Stimulated activated CD8-positive, alpha-beta memory T cell treated with anti-CD3 and anti-CD28 coated beads, Interleukin-2, amount 100 ng/mL, for 48 hours (primary cell): ENCODE measurements around the gene CCER1.

Experiments
- DNase-seq, 2 donors: peaks; one replicate each; pipeline ENCODE4 v3.0.0-alpha.2; 2020; ENCODE audit warnings: low read depth in 2 of 2

The CCER1 gene

DNA sequence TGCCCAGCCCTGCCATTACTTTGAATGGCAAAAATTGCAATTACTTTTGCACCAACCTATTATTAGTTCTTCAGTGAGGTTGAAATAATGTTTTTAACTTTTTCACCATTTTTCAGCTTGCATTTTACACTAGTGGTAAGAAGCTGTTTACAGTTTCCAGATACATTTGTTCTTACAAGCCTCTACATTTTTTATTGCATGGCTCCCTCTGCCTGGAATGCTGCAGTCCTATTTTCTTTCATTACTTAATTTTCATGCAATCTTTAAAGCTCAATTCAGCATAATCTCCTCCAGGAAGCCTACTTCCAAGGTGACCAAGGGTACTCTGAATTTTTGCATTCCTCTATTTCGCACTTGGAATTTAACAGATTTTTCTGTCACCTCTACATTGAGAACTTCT, 33.4 kb downstream of the CCER1 start:
- DNase-seq: no peak

DNA sequence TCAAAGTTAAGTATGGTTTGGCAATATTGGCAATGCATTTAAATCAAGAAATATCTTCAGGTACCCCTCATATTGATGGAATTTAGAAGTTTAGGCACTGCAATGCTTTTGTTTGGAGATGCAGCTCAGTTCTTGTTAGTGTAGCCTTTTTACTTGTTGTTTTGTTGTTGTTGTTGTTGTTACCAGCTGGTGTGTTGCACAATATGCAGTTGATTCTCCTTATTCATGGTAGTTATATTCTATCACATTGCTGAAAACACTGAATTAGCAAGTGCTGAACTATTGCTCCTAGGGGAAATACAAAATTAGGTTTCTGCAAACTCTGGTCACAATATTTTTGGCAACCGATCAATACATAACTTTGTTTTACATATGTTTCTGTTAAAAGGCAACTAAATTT, 34.8 kb downstream of the CCER1 start:
- DNase-seq: no peak

DNA sequence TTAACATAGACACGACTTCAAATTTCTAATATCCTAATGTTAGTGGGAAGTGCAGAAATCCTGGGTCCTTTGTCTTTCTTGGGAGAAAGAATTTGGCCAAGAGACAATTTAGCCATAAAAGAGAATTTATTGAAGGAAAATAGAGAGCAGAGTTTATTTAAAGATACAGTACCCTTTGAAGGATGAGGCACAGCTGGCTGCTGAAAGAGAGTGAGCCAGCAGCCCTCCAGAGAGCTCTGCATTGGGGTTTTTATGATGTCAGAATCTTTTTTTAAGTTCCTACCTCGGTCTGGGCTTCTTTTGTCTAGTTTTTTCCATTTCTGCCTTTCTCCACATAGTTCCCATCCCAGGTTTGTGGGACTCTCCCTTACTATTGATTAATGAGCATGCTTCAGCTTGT, 37.5 kb downstream of the CCER1 start:
- no peak for DNase-seq

DNA sequence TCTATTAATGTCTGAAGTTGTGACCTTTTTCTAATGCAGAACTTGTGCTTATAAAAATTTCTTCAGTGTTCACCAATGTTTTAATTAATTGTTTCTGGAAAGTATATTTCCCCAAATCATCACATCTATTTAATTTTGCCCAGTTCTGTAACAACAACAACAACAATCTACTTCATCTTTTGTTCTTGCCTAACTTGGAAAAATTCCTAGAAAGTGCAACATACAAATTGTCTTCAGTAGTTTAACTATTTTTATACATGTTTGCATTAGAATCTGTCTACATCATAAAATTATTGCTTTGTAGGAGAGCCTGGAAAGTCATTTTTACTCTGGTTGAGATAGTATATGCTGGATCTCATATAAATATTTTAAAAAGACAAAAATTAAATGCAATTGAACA, 38.5 kb downstream of the CCER1 start:
- DNase-seq: no peak

DNA sequence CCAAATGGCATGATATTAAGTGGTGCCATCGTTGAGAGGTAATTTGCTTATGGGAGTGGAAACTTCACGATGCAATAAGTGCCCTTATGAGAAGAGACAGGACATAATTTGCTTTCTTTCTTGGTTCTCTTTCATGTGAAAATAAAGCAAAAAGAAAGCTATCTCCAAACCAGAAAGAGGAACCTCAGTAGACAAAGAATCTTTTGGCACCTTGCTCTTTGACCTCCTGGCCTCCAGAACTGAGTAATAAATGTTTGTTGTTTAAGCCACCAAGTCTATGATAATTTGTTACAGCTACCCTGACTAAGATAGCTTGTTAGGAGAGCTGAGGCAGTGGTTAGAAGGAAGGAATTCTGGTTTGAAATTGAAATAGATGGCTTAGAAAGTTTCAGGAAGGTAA, 39.6 kb downstream of the CCER1 start:
- no peak for DNase-seq

DNA sequence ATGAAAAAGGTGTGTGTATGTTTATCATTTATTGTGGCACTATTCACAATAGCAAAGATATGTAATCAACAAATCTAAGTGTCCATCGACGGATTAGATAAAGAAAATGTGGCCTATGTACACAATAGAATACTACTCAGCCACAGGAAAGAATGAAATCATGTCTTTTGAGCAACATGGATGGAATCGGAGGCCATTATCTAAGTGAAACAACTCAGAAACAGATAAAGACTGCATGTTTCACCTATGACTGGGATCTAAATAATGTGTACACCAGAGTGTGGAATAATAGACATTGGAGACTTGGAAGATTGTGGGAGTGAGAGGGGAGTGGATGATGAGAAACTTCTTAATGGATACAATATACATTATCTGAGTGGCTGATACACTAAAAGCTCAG, 44.0 kb downstream of the CCER1 start:
- DNase-seq: no peak

DNA sequence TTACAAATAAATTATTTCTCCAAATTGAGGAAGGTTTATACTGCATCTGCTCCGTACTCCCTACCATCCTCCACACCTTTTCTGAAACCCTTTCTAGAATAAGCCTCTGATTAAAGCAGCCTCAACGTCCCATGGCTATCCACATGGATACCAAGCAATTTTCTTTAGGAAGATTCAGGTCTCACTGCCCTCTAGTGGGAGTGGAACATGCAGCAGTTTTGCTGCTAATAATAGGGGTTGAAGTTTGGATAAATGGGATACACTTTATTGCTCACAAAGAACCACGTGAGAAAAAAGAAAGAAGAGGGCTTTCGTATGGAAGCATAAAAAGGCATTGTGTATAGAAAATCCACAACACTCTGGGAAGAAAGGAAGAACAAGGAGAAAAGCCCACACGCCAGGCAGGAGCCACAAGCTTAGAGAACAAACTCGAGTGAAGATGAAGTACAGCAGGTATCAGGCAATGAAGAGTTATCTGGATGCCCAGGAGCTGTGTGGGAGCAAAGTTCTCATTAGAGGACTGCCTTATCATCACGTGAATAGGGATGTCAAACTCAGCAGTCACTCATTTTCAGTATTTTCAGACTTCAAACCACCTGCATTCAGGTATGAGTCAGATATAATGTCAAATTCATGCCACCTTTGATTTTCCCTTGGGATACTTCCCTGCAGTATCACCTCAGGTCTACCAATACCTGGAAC, 45.8 kb downstream of the CCER1 start:
- no peak for DNase-seq

DNA sequence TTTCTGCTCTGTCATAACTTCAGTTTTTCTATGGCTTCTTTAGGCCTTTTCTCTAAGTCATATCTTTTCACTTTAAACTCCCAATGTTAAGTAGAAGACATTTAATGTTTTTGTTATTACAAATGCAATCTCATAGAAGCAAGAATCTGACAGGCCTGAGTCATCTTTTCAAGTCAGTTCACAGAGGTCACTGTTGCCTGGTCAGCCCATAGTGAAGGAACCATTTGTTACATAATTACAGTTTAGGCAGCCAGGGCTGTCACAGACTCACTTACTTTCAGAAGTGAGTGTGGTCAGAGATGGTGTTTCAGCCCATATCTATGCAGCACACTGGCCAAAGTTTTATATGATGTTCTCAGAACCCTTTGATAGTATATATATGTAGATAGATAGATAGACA, 46.5 kb downstream of the CCER1 start:
- no peak for DNase-seq

DNA sequence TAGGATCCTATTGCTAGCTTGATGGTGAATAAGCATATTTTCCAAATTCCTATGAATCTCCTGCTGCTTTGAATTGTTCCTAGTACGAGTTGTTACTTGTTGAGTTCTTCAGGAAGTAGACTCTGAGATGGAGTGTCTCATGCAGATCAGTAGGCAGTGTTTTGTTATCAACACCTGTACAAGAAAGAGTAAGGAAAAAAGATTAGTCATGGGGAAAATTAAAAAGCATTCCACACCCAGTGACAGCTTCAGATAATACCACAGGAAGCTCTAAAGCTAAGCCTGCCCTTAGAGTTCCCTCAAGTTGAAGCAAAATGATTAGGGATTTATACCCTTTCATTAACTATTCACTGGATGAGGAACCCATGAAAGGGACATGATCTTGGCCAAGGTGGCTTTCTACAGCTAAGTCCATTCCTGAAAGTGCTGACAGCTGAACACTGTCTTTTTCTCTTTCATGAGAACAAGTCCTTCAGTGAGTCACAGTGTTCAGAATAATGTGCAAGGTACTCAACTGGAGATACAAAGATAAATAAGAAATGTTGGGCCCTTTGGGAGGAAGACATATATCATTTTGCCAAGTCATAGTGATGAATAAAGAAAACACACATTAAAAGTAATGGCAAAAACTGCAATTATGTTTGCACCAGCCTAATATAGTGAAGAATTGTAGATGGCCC, 49.1 kb downstream of the CCER1 start:
- DNase-seq: no peak

DNA sequence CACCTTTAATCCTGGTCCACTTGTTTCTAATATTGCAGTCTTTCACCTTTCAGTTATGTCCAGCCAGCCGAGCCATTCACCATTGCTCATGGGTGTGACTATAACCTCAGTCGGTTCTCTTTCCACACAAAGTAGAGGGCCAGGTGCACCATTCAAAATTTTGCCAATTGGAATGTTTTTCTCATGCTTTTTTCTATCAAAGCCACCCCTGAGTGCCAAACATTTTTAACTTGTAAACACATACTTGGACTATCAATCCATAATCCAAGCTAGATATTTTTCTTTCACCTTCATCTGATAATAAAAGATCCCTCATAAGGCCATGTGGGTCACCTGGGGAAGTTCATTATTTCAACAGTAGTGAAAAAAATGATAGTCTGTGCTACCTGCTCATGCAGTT, 52.4 kb downstream of the CCER1 start:
- no peak for DNase-seq
